AG10803 (cell line): Measurements from ENCODE around the gene TRIM59.

Source experiments
- DNase-seq: peaks from one replicate; pipeline ENCODE4 v3.0.0; 2010; ENCODE audit warnings: low read depth
- H3K4me3 ChIP-seq: 2 replicates; pipeline ENCODE4 v1.5.1; 2011; ENCODE audit warnings: mild to moderate bottlenecking, low read length, control low read depth
- TF ChIP-seq, protein P1 (sequence below): conservative IDR thresholded peaks from 2 replicates; pipeline ENCODE4 v1.5.1; 2011; ENCODE audit warnings: mild to moderate bottlenecking, low read length, control low read depth, inconsistent platforms

Gene TRIM59

DNA sequence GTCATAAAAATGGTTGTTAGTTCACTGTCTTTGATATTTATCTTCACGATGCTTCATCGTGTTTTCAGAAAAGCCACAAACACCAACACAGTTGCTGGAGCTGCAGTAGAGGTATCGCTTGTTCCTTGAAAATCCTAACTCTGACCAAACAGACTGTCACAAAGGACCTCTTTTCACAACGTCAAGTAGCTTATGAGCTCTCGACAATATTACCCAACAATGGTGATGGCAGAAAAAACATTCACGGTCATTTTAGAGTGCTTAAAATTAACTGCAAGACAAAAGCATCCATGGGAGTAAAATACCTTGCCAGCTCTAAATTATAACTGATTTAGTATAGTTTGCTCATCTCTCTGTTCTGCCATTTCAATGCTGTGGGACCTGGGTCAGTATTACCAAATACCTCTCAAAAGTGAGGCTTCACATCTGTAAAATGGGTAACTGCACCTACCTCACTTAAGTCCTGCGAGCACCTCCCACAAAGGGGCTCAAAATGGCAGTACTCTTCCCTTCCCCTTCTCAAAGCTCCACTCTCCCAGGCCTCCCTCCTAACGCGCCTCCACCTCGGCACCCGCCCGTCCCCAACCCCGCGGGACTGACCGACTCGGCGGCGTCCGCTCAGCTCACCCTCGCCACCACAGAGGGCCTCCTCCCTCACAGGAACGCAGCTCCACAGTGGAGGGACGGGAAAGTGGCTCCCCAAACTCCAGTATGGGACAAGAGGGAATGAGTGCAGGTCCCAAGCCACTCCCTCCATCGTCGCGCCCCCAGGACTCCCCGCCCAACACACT lies 546 bp downstream of the TRIM59 start:
- peak; percentile 25 for DNase-seq
- H3K4me3 ChIP-seq, result peak overlapping the region; percentile 86
- TF ChIP-seq, protein P1, sequence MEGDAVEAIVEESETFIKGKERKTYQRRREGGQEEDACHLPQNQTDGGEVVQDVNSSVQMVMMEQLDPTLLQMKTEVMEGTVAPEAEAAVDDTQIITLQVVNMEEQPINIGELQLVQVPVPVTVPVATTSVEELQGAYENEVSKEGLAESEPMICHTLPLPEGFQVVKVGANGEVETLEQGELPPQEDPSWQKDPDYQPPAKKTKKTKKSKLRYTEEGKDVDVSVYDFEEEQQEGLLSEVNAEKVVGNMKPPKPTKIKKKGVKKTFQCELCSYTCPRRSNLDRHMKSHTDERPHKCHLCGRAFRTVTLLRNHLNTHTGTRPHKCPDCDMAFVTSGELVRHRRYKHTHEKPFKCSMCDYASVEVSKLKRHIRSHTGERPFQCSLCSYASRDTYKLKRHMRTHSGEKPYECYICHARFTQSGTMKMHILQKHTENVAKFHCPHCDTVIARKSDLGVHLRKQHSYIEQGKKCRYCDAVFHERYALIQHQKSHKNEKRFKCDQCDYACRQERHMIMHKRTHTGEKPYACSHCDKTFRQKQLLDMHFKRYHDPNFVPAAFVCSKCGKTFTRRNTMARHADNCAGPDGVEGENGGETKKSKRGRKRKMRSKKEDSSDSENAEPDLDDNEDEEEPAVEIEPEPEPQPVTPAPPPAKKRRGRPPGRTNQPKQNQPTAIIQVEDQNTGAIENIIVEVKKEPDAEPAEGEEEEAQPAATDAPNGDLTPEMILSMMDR, result no peak

DNA sequence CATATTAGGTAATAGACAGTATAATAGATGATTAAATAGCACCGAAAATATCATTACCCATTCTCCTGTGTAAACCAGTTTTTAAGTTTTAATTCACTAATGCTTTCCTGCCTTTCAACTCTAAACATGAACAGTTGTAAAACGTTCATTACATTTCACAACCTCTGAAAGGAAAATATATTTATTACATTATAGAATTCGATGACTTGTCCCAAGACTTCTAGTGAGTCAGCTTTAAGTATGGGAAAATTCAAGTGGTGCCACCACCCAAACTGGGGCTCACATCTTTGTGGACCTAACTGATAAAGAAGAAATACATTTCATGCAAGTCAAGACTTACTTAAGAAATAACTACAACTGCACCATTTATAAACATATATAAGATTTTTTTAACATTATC lies 2.0 kb downstream of the TRIM59 start:
- H3K4me3 ChIP-seq, result no peak overlapping the region
- TF ChIP-seq, protein P1, result no peak
- DNase-seq, result peak; percentile 46

DNA sequence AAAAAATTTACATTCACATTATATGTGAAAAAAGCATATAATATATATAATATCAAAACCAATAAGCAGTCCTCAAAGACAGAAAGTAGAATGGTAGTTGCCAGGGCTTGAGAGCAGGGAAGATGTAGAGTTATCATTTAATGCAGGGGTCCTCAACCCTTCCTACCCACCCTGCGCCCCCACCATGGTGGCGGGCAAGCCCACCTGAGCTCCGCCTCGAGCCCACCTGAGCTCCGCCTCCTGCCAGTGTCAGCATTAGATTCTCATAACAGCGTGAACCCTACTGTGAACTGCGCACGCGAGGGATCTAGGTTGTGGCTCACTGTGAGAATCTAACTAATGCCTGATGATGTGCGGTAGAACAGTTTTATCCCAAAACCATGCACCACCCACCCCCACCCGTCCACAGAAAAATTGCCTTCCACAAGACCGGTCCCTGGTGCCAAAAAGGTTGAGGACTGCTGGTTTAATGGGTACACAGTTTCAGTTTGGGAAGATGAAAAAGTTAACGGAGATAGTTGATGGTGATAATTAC lies 3.0 kb downstream of the TRIM59 start:
- TF ChIP-seq, protein P1, result no peak
- H3K4me3 ChIP-seq, result no peak overlapping the region
- no peak for DNase-seq

DNA sequence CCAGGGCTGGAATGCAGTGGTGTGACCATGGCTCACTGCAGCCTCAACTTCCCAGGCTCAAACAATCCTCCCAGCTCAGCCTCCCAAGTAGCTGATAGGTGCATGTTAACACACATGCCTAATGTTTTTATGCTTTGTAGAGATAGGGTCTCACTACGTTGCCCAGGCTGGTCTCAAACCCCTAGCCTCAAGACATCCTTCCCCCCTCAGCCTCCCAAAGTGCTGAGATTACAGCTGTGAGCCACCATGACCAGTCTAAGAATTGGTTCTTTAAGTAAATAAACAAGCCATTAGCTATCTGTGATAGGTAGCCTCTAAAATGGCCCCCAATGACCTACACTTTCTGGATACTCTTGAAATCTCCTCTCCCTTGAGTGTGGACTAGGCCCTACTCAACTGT lies 3.7 kb downstream of the TRIM59 start:
- TF ChIP-seq, protein P1, result no peak
- H3K4me3 ChIP-seq, result no peak overlapping the region

DNA sequence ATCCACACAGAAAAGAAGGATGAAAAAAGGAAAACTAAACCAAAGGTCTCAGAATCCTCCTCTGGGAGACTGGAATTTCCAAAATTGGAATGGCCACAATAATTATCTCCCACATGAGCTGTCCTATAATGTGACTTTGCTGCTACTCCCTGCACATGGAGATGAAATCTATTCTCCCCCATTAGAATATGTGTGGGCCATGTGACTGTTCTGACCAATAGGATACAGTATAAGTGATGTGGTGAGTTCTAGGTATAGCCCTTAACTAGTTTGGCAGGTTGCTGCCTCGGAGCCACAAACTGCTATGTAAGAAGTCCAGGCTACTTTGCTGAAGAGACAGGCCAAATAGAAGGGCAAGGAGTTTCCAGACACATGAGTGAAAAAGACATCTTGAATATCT lies 5.2 kb downstream of the TRIM59 start:
- H3K4me3 ChIP-seq, result no peak overlapping the region
- TF ChIP-seq, protein P1, result no peak
- no peak for DNase-seq

More for the DNA sequence above, 3.7 kb downstream of the TRIM59 start:
- DNase-seq, result no peak

DNA sequence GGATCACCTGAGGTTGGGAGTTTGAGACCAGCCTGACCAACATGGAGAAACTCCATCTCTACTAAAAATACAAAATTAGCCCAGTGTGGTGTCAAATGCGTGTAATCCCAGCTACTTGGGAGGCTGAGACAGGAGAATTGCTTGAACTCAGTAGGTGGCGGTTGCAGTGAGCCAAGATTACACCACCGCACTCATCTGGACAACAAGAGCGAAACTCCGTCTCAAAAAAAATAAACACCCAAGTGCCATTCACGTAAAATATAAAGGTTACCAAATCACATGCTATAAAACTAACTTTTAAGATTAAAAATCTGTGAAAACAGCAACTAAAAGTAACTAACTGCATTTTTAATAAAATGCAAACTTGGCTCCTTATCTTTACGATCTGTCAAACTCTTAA lies 8.9 kb downstream of the TRIM59 start:
- no peak for DNase-seq
- TF ChIP-seq, protein P1, result no peak
- H3K4me3 ChIP-seq, result no peak overlapping the region

DNA sequence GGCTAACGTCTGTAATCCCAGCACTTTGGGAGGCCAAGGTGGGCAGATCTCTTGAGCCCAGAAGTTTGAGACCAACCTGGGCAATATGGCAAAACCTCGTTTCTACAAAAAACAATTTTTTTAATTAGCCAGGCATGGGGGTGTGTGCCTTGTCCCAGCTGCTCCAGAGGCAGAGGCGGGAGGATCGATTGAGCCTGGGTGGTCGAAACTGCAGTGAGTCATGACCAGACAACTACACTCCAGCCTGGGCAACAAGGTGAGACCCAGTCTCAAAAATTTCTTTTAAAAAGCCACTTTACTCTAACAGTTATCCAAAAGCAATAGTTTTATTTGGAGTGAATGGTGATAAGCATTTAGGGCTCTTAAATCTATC lies 12.5 kb downstream of the TRIM59 start:
- no peak for DNase-seq
- TF ChIP-seq, protein P1, result no peak
- no peak overlapping the region for H3K4me3 ChIP-seq
